ENCODE results near the gene NME7.
"Not testable (repeated sequence)": the region's sequence is repeated elsewhere in the genome, so short reads cannot be mapped to it uniquely, and the experiment has no call there.

NME7 gene

GRCh38 chr1:169212088-169212487 lies 155.5 kb downstream of the NME7 start:
- DNase-seq = no peak

- DNase-seq = no peak
These were observed 159.6 kb downstream of the NME7 start for GRCh38 chr1:169207797-169208520.

GRCh38 chr1:169204157-169204556 lies 163.4 kb downstream of the NME7 start:
- no peak for DNase-seq

DNA sequence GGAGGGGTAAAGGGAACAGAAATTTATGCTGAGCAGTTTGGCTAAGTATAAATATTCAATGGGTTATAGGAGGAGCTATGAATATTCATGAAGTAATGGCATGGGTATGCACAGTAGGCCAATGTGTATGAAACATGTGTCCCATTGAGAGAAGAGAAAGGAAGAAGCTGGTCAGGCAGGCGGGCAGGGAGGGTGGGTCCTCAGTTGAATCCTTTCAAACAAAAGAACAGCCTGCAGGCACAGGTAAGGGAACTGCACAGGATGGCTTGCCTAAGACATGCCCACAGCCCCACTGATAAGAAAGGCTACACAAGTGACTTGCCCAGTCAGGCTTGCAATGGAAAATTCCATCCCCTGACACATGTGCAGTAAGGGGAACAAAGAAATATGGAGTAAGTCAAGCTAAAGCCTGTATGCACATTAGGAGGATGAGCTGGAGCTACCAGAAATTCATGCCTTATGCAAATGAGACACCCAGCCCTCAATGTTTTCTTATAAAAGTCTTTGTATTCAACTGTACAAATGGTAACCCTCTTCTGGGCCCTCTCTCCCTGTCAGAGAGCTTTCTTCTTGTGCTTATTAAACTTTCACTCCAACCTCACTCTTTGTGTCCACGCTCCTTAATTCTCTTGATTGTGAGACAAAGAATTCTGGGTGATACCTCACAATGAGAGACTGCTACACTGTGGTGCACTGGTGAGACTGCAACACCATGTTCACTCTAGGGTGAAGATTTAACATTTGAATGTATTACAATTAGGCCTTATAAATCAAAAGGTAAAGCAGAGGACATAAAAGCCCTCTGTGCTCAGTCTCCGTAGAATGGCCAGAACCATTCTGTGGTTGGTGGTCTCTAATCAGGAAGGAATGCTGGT lies 164.6 kb downstream of the NME7 start:
- DNase-seq = no peak

GRCh38 chr1:169201084-169201619 lies 166.4 kb downstream of the NME7 start:
- DNase-seq = no peak

DNA sequence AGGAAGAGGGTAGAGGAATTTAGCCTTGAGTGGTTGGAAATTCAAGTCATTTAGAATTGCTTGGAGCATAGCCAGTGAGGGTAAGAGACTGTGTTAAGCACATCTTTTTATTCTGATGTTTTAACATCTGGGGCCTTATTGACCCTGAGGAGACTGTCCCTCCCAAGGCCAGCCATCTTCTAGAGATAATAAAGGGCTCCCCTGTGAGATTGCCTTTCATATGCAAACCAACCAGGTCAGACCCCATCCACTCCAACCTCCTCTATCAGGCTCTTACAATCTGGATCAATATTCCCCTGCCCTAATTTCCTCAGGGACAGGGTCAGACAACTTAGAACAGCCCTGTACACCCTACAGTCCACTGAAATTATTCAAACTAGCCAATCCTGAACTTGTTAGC lies 167.3 kb downstream of the NME7 start:
- DNase-seq = no peak

GRCh38 chr1:169196581-169196980 lies 171.0 kb downstream of the NME7 start:
- DNase-seq = no peak

GRCh38 chr1:169196161-169196560 lies 171.4 kb downstream of the NME7 start:
- DNase-seq = no peak

DNA sequence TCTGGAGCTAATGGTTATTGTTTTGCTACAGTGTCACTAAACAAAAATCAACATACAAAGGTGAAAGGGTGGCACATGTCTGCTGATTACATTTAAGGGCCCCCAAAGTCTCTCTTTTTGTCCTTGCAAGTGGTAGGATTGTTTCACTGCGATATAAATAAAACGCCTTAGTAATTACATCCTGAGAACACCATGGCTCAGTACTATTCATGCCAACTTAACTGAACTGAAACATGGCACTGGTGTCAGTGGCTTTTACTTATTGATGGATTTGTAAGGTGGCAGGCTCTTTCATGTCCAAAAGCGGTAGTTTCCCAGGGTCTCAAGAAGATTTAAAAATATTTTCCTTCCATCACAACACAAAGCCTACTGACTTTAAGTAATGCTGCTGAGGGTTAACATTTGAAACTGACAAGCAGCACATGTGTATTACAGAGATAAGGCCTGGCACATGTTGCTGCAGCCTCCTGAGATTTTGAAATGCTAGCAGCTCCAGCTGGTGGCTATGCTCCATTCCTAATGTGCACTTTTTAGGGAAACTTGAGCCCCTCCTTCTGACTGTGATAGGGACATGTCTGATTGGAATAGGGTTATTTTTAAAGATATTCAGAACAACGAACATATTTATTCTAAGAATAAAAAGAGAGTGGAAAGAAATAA lies 174.3 kb downstream of the NME7 start:
- DNase-seq = no peak

DNA sequence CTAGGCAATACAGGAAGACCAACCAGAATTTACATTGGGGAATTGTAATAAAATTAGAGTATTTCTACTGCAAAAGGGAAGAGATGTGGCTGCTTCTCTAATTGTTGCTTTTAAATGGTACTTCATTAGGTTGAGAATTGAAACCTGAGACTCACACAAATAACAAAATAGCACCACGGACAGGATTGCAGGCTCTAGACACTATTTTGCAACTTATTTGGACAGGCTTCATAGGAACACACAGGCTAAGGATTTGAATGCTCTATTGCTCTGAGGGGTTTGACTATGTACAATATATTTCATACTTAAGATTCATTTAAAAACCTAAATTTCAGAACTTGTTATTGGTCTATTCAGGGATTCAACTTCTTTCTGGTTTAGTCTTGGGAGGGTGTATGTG lies 181.5 kb downstream of the NME7 start:
- DNase-seq = no peak

- no peak for DNase-seq
These were observed 182.8 kb downstream of the NME7 start for GRCh38 chr1:169184812-169185211.

DNA sequence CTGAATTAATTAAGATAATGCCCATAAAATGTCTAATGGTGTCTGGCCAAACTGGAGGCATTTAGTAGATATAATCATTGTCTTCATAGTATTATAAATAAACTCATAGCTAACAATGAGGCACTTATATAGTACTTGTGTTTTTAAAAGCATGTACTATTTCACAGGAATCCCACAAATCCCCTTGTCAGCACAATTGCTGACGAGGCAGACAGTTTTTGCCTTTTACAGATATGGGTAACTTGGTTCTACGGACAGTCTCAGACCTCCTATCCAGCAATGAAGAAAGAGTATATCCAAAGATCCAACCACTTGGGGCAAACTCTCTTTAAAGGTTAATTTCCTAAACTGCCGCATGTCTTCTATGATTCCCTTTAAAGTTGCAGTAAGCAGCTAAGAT lies 187.4 kb downstream of the NME7 start:
- DNase-seq = no peak

DNA sequence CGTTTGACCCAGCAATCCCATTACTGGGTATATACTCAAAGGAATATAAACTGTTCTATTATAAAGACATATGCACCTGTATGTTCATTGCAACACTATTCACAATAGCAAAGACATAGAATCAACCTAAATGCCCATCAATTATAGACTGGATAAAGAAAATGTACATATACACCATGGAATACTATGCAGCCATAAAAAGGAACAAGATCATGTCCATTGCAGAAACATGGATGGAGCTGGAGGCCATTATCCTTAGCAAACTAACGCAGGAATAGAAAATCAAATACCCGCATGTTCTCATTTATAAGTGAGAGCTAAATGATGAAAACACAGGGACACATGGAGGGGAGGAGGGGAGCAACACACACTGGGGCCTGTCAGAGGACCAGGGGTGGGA lies 188.2 kb downstream of the NME7 start:
- DNase-seq = not testable (repeated sequence)

- DNase-seq = no peak
These were observed 192.1 kb downstream of the NME7 start for GRCh38 chr1:169175461-169175860.

DNA sequence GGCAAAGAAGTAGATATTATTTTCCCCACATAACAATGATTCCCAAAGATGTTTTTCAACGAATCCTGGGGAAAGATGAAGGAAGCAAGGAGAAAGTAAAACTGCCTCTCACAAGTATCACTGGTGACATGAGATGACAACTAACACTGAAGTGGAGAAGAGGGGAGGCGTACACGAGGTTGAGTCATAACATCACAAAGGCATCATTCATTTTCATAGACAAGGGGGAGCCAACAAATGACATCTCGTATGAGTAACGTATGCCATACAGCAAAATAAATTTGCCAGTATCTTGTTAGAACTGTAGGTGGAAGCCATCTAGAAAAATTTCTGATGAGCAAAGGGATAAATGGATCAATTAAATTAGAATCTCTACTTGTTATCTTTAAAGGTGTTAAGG lies 204.5 kb downstream of the NME7 start:
- DNase-seq = no peak

- DNase-seq = no peak
These were observed 206.0 kb downstream of the NME7 start for GRCh38 chr1:169161496-169162194.

DNA sequence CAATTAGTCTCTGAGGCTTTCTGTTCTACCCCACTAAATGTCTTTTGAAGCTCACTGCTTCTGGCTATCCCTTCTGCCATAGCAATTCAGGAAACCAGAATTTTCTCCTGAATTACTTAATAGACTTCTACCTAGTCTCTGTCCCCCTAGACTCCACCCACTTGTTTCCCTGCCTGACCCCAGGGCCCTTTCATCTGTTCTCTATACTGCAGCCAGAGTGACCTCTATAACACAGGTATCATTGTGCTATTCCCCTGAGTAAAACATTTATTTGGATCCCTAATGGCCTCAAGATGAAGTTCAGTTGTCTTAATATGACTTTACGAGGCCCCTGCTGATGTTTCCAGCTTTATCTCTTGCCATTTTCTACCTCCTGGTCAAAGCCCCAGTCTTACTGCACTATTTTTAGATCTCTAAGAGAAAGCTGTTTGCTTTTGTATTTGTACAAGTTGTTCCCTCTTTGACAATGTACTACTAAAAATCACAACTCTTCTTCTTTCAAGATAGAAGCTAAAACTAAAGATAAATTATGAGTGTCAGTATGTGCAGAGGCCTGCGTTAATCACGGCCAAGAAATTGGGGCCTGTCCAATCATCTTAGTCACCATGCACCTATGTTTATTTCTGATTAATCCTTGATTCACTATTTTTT lies 206.6 kb downstream of the NME7 start:
- no peak for DNase-seq

- DNase-seq = no peak
These were observed 211.0 kb downstream of the NME7 start for GRCh38 chr1:169156580-169156979.

GRCh38 chr1:169155675-169156074 lies 211.9 kb downstream of the NME7 start:
- no peak for DNase-seq

DNA sequence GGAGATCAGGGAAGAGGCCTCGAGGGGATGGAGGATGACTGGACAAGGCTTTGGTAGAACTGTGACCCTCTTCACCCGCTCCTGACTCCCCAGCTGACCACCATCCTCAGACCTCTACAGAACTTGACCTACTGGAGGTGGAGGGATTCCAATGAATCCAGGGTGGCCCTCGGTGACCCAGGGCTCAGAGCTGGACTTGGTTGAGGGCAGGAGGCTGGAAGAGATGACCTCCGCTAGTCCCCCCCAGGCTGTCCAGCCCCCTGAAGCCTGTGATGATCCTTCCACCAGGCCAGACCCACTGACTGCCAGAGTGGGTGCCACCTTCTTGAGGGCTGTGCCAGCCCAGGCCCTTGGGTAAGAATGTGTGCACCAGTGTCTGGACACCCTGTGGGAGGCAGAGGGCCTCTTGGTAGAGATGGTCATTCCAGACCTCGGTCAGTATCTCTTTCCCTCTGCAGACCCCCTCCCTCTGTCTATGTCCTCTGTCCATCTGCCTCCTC lies 216.2 kb downstream of the NME7 start:
- DNase-seq = no peak

DNA sequence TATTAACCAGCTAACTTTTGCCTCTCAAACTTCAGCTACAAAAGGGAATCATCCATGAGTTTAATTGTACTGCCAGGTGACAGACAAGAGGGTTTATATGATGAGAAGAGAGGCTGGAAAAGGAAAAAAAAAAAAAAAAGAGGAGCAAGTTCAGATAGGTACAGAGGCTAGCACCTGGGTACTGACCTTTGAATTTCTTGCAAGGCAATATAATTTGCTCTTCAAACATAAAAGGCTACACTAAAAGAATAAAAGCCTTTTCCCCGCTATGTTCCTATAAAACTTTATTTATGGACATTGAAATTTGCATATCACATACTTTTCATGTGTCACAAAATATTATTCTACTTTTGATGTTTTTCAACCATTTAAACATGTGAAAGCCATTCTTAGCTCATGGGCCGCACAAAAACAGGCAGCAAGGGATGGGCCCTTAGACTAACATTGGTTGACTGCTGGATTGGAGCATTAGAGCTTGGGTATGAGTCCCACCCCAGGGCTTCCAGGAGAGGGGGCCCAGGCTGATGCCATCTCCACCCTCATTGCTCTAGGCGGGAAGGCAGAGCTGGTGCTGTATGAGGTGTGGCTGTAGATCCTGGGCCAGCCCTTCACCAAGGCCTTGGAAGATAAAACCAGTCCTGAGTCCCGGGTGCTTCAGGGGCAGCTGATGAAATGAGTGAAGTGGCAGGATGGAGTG lies 216.8 kb downstream of the NME7 start:
- no peak for DNase-seq
